ENCODE measurements around the gene NEK1.
"Not testable (repeated sequence)": the region's sequence is repeated elsewhere in the genome, so short reads cannot be mapped to it uniquely, and the experiment has no call there.

Gene NEK1

GRCh38 chr4:169601016-169601771, 11.2 kb downstream of the NEK1 start:
- DNase-seq: no peak

DNA sequence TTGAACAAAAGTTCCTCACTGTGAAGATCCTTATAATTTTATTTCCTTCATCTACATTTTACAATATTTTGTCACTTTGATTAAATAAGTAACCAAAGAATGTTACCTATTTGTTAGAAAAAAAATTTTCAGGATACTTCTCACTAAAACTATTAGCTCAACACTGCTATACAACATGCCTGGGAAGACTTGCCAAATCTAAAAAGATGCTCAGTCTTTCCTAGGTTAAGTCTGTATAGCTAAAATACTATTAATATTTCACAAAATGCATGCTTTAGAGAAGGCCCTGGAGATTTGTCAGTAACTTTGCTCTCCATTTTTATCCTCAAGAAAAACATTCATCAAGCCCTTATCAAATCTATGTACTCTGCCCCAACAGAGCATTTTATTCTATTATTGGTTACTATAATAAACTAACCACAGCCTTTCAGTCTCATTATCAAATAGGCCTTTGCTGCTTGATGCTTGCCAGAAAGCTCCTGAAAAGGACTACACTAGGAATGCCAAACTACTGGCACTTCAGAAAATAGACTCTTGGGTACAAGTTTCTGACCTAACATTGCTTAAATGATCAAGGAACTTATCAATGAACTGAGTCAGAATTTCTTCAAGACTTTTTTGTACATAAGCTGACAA, 17.7 kb downstream of the NEK1 start:
- no peak for DNase-seq

DNA sequence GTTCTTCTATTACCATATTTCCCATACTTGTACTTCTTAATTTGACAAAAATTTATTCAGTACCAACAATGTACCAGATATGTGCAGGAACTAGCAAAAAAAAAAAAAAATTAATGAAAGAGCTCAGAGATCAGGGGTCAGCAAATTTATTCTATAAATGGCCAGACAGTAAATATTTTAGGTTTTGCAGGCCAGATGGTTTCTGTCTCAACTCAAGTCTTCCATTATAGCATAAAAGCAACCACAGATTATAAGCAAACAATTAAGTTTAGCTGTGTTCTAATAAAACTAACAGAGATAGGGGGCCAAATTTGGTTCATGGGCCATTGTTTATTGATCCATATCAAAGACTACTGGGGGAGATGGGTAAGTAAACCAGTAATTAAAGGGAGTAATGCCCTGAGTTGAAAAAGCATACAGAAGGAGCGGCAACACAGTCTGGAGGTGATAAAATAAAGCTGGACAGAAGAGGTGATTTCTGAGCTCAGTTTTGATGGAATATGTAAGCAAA, 19.3 kb downstream of the NEK1 start:
- no peak for DNase-seq

- DNase-seq: no peak
These were observed 28.8 kb downstream of the NEK1 start for GRCh38 chr4:169583563-169583962.

- no peak for DNase-seq
These were observed 29.7 kb downstream of the NEK1 start for GRCh38 chr4:169582706-169583105.

DNA sequence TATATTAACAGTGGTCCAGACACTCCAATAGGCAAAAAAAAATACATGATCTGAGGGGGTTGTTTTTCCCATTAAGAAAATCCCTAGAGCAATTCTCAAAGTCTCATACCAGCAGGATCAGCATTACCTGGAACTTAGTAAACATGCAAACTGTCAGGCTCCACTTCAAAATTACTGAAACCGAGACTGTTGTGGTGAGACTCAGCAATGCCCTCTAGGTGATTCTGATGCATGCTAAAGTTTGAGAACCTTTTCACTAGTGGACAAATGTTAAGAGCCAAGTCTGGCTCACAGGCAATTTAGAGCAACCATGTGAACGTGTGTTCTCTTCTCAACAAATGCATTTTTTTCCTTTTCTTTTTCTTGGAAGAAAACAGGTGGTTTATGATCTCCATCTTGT, 30.2 kb downstream of the NEK1 start:
- no peak for DNase-seq

DNA sequence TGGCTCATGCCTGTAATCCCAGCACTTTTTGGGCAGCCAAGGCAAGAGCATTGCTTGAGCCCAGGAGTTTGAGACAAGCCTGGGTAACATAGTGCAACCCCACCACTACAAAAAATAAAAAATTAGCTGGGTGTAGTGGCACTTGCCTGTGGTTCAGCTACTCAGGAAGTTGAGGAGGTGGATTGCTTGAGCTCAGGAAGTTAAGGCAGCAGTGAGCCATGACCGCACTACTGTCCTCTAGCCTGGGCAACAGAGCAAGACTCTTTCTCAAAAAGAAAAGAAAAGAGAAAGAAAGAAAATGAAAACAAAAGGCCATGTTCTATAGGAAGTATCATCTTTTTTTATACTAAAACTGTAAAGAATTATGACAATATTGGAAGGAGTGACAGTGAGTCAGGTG, 38.5 kb downstream of the NEK1 start:
- DNase-seq: no peak

DNA sequence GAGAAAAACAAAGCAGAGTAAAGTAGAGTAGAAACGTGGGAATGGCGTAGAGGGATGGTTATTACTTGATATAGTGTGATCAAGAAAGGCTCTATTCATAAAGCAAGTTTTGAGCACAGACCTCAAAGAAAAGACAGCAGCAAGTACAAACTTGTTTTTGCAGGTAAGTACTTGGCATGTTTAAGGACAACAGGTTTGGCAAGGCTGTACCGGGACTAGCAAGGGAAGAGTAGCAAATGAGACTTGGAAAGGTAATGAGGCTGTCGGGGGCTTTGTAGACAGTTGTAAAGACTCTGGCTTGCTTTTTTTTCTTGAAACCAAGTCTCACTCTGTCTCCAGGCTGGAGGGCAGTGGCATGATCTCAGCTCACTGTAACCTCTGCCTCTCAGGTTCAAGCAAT, 40.9 kb downstream of the NEK1 start:
- DNase-seq: no peak

DNA sequence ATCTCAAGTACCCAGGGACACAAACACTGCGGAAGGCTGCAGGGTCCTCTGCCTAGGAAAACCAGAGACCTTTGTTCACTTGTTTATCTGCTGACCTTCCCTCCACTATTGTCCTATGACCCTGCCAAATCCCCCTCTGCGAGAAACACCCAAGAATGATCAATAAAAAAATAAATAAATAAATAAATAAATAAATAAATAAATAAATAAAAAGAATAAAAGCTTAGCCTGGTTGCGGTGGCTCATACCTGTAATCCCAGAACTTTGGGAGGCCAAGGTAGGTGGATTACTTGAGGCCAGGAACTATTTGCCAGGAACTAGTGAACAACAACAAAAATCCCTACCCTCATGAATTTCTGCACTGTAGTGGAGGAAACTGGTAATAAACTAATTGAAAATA, 41.4 kb downstream of the NEK1 start:
- not testable (repeated sequence) for DNase-seq

DNA sequence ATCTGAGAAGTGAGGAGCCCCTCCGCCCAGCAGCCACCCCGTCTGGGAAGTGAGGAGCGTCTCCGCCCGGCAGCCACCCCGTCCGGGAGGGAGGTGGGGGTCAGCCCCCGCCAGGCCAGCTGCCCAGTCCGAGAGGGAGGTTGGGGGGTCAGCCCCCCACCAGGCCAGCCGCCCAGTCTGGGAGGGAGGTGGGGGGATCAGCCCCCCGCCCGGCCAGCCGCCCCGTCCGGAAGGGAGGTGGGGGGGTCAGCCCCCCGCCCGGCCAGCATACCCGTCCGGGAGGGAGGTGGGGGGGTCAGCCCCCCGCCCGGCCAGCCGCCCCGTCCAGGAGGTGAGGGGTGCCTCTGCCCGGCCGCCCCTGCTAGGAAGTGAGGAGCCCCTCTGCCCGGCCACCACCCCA, 42.1 kb downstream of the NEK1 start:
- not testable (repeated sequence) for DNase-seq

- not testable (repeated sequence) for DNase-seq
These were observed 43.2 kb downstream of the NEK1 start for GRCh38 chr4:169569188-169569587.

DNA sequence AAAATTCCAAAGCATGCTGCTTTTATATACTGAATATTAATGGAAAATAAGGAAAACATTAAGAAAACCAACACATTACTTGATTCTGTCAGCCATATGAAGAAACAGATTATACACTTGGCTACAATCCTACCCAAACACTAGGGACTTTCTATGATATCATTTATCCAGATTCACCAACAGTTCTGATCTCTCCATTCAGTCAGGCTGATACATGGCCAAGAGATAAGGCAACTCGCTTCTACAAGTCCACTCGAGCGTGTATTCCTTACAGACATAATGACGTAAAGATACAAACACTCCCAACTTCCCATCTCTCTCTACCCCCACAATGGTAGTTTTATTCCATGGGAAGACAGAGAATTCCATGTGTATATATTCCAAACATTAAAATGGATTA, 44.5 kb downstream of the NEK1 start:
- DNase-seq: no peak

DNA sequence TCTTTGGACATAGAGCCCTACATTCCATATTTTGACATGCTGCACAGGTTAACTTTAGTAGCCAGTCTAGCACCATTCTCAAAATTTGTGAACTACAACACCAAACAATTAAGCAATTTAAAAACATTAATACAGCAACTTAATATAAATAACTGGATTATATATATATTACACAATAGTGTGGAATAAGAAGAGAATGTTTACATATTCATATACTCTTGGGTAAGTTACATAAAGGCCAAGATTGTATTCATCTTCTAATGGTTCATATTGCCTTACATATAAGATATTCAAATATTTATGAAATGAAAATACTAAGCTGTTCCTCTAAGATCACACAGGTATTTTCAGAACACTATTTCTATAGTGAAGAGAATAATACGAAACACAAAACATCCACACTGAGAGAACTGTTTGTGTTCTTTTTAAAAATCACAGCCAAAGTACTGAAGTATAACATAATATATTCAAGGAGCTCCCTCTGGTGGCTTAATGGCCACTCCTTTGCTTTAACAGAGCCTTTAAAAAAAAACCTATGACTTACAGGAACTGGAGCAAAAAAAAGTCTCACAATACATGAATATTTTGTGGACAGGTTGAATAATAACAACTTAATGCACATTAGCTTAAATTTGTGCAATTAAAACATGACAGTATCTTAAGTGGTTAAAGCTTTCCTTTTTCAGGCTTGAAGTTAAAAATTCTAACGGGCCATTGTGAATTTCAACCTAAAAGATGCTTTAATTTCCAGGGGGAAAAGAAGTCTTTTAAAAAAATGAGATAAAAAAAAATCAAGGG, 46.2 kb downstream of the NEK1 start:
- peak; percentile 21 for DNase-seq

GRCh38 chr4:169565606-169566005, 46.8 kb downstream of the NEK1 start:
- DNase-seq: no peak

GRCh38 chr4:169557061-169557636, 55.2 kb downstream of the NEK1 start:
- no peak for DNase-seq

- DNase-seq: not testable (repeated sequence)
These were observed 65.8 kb downstream of the NEK1 start for GRCh38 chr4:169546548-169546947.

DNA sequence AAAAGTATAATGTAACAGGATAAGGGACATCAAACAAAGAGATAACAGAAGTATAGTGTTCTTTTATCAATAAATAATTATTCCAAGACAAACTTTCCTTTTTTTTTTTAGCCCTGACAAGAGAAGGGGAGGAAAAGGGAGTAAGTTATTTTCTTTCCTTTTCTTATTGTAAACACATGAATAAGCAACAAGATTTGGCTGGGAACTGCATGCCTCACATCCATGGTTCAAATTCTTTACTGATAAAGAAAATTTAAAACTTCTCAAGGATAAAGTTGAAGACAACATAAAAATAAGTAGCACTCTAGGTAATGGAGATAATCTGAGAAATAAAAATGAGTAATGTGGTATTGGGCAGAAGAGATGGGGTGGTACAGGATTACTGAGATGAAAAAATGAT, 71.6 kb downstream of the NEK1 start:
- DNase-seq: no peak

- no peak for DNase-seq
These were observed 82.3 kb downstream of the NEK1 start for GRCh38 chr4:169530048-169530447.

GRCh38 chr4:169523796-169524195, 88.6 kb downstream of the NEK1 start:
- DNase-seq: no peak

GRCh38 chr4:169510617-169511016, 101.8 kb downstream of the NEK1 start:
- no peak for DNase-seq

DNA sequence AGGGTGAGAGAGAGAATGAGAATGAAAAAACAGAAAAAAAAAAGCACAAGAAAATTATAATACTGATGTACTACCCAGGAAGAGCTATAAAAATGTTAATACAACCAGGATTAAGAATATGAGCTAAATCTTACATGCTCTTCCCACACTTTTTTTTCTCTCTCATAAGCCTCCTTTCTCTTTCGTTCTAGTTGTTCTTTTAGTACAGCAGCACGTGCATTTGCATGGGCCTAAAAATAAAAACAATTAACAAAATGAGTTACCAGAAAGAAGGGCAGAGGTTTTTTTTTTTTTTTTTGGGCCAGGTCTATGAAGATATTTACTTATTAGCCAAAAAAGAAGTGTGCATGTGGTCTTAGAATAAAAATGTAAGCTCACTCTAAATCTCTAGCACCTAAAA, 105.5 kb downstream of the NEK1 start:
- DNase-seq: no peak

DNA sequence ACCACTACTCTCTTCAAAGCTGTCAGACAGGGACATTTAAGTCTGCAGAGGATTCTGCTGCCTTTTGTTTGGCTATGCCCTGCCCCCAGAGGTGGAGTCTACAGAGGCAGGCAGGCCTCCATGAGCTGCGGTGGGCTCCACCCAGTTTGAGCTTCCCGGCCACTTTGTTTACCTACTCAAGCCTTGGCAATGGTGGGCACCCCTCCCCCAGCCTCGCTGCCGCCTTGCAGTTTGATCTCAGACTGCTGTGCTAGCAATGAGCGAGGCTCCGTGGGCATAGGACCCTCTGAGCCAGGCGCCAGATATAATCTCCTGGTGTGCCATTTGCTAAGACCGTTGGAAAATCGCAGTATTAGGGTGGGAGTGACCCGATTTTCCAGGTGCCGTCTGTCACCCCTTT, 112.5 kb downstream of the NEK1 start:
- not testable (repeated sequence) for DNase-seq

DNA sequence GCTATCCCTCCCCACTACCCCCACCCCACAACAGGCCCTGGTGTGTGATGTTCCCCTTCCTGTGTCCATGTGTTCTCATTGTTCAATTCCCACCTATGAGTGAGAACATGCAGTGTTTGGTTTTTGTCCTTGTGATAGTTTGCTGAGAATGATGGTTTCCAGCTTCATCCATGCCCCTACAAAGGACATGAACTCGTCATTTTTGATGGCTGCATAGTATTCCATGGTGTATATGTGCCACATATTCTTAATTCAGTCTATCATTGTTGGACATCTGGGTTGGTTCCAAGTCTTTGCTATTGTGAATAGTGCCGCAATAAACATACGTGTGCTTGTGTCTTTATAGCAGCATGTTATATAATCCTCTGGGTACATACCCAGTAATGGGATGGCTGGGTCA, 118.1 kb downstream of the NEK1 start:
- not testable (repeated sequence) for DNase-seq
